GM18508 (cell line): ENCODE data around the gene USP2.

ENCODE experiments used
- ATAC-seq: cut with Tn5 transposase; IDR thresholded peaks from one replicate; pipeline ENCODE4 v1.9.1; 2021; ENCODE audit warnings: moderate number of reproducible peaks; ENCODE audit not compliant: insufficient read depth, unreplicated experiment

Gene USP2

GRCh38 chr11:119346605-119347004 lies 34.9 kb downstream of the USP2 start, which contains the start of gene MFRP:
TSS of gene MFRP (minus strand) at chr11:119346705. CDS start at chr11:119346513, 192 bp downstream.
- ATAC-seq, result no peak

GRCh38 chr11:119345685-119346084 lies 35.8 kb downstream of the USP2 start:
- no peak for ATAC-seq

GRCh38 chr11:119344291-119345010 lies 37.0 kb downstream of the USP2 start:
- no peak for ATAC-seq

GRCh38 chr11:119343726-119344125 lies 37.8 kb downstream of the USP2 start:
- ATAC-seq, result no peak

GRCh38 chr11:119342362-119343130 lies 38.9 kb downstream of the USP2 start:
- no peak for ATAC-seq

- no peak for ATAC-seq
Measured at GRCh38 chr11:119342023-119342300, 39.5 kb downstream of the USP2 start.

GRCh38 chr11:119341222-119342022 lies 40.1 kb downstream of the USP2 start:
- no peak for ATAC-seq

GRCh38 chr11:119340335-119341221 lies 40.9 kb downstream of the USP2 start, which contains the start of gene C1QTNF5:
TSS of gene C1QTNF5 (minus strand) at chr11:119340883. CDS start at chr11:119340397, 486 bp downstream.
- ATAC-seq, result no peak

GRCh38 chr11:119339589-119340334 lies 41.7 kb downstream of the USP2 start:
- ATAC-seq, result no peak

- ATAC-seq, result no peak
Measured at GRCh38 chr11:119338965-119339588, 42.4 kb downstream of the USP2 start.

- no peak for ATAC-seq
Measured at GRCh38 chr11:119338318-119338890, 43.1 kb downstream of the USP2 start.

- ATAC-seq, result no peak
Measured at GRCh38 chr11:119337581-119338317, 43.7 kb downstream of the USP2 start.

- no peak for ATAC-seq
Measured at GRCh38 chr11:119336744-119337469, 44.6 kb downstream of the USP2 start.

- no peak for ATAC-seq
Measured at GRCh38 chr11:119335655-119336543, 45.6 kb downstream of the USP2 start.

- ATAC-seq, result no peak
Measured at GRCh38 chr11:119335091-119335654, 46.3 kb downstream of the USP2 start.
